GM18517 (cell line): Measurements from ENCODE around the gene ZNF853.

Experiments used
- ATAC-seq: cut with Tn5 transposase; IDR thresholded peaks from one replicate; pipeline ENCODE4 v1.9.1; 2021; ENCODE audit warnings: mild to moderate bottlenecking, moderate library complexity; ENCODE audit not compliant: unreplicated experiment

ZNF853 gene

DNA sequence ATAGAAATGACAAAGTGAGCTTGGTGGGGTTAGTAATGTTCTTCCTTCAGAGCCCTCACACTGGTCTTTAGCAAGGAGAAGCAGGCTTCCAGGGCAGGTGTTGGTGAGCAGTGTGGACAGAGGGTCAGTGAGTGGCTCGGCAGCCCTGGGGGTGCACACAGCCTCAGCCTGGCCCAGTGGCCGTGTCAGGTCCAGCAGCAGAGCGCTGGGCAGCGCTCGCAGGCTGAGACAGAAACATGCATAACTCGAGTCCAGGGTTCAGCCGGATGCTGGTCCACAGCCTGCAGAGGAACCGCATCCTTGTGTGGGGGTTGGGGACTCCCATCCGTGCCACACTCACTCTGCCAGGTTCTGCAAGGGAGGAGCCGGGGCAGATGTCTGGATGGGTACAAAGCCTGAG is 11.0 kb upstream of the ZNF853 start:
- ATAC-seq: no peak

GRCh38 chr7:6606866-6607583 is 8.4 kb upstream of the ZNF853 start:
- no peak for ATAC-seq

DNA sequence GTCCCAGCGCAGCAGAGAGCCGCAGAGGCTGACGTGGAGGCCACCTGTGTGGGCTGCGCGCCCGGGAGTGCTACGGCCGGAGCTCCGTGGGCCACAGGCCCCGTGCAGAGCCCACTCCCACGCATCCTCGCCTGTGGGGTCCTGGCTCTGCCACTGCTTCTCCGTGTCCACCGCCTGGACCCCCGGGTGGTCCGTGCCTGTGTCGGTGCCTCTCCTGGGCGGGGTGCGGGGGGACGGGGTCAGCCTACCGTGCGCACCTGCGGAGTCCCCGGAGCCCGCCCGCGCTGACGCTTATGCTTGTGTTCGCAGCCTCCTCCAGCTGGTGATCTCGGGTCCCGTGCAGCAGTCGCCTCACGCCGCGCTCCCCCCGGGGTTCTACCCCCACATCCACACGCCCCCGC is 7.8 kb upstream of the ZNF853 start:
- ATAC-seq: no peak

DNA sequence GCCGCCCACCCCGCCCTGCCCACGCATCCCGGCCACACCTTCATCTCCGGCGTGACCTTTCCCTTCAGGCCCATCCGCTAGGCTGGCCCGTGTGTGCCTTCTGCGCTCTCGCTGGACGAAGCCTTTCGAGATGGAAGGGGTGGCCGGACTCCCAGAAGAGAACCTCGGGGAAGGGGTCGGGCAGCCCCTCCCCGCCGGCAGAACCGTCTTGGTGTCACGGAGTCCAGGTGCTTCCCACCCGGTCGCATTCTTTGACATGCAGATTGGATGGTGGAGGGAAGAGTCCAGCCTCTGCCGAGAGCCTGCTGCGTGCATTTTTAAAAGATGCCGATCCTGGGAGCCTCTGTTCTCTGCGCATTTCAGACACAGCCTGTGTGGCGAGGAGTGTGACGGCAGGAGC is 7.3 kb upstream of the ZNF853 start:
- ATAC-seq: no peak

DNA sequence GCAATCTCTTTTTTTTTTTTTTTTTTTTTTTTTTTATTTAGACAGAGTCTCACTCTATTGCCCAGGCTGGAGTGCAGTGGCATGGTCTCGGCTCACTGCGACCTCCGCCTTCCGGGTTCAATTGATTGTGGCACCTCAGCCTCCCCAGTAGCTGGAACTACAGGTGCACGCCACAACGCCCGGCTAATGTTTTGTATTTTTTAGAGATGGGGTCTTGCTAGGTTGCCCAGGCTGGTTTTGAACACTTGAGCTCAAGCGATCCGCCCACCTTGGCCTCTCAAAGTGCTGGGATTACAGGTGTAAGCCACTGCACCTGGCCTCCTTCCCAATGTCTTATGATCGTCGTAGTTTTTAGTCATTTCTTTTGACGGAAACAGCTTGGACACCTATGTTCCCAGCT is 6.6 kb upstream of the ZNF853 start:
- no peak for ATAC-seq

DNA sequence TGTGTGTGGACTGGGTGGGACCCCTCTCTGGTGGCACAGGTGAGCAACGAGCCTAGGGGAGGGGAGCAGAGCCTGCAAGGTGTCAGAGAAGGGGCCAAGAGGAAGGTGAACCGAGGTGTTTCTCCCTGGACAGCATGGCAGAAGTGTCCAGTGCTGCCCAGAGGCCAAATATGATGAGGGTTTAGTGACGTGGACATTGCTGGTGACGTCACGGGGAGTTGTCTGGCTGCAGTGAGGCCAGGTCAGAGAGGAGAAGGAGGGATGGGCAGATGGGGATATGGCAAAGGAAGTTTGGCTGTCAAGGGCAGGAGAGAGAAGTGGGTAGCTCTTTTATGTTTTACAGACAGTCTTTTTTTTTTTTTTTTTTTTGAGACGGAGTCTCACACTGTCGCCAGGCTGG is 2.6 kb upstream of the ZNF853 start:
- no peak for ATAC-seq

DNA sequence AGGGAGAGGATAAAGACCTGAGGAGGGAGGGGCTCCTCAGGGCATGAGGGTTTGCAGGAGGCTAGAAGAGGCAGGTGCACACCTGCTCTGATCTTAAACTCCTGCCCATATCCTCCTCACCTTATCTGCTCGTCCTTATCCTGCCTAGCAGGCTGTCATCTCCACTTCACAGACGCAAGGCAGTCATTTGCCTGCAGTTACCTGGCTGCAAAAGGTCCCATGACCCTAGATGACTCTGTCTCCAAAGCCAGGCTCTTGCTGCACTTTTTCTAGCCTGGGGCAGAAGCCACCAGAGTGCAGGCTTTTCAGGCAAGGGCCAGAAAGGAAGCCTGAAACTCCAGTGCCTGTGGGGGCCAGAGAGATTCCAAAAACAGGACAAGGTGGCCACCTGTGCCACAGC is 1.7 kb upstream of the ZNF853 start:
- no peak for ATAC-seq

DNA sequence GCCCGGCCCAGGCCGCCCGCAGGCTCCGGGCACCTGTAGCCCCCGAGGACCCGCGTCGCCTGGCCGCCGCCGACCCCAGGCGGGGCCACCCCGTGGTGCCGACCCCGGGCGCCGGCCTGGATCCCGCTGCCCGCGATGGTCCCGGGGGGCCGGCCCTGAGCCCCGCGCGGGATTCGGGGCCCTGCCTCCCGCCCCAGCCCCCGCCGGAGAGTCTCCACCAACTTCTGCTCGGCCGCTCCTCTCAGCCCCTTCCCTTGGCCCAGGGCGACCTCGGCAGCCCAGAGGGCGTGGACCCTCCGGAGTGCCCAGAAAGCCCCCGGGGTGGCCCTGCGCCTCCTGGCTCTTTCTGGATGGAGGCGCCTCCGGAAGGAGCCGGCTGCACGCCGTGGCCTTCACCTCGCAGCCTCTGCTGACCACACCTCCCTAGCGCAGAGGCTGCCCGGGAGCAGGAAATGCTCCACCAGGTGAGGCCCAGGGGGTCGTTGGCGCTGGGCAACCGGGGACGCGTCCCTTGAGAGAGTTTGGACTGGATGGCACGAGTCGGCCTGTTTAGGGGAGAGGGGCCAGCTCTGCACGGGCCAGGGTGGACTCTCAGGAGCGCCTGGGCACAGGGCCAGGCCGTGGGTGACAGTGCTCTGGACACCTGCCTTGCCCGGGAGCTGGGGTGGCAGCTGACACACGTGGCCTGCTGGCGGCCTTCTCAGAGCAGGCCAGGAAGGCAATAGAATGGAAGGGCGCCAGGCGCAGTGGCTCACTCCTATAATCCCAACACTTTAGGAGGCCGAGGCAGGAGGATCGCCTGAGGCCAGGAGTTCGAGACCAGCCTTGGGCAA is 529 bp downstream of the ZNF853 start:
- no peak for ATAC-seq

- no peak for ATAC-seq
Measured at GRCh38 chr7:6616854-6617643, 1.6 kb downstream of the ZNF853 start.

DNA sequence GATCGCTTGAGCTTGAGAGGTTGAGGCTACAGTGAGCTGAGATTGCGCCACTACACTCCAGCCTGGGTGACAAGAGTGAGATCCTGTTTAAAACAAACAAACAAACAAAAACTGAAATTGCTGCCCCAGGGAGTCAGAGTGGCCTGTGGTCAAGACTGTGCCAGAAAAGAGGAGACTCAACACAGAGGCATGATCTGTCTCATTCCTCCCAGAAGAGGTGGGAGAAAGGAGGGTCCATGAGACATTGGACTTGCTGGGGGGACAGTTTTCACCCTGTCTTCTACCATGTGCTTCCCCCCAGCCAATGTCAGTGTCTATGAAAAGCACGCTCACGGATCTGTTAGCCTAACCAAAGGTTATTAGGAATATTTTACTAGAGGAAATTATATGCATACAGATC is 3.2 kb downstream of the ZNF853 start:
- no peak for ATAC-seq

- ATAC-seq: no peak
Measured at GRCh38 chr7:6619961-6620360, 4.6 kb downstream of the ZNF853 start.

GRCh38 chr7:6621195-6622133 is 6.1 kb downstream of the ZNF853 start:
- ATAC-seq: no peak

- no peak for ATAC-seq
Measured at GRCh38 chr7:6622134-6622710, 6.8 kb downstream of the ZNF853 start.

DNA sequence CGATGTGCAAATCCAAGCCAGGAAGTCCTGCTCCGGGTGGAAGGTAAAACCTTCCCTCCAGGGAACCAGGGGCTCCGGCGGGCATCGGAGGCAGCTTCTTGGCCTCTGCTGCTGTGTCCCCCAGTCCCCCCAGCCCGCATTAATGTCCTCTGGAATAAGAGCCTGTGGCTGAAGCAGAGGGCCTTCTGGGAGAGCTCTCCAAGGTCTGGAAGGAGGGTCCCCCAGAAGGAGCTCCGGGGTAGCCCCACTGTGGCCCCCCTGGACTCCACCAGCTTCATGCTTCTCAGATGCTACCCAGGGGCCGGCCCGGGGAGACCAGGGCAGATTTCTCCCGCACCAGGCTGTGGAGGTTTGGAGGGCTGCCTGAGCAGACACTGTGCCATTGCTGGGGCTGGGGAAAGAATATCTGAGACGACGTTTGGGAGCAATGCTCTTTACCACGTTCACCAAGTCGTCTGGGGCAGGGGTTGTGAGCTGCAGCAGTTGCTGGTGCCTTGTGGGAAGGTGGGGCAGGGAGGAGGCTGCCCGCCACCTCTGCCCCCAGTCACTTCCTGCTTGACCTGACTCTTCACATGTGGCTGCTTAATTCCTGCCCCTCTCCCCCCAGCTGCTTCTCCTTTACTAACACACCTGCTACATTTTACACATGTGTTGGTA is 8.3 kb downstream of the ZNF853 start:
- ATAC-seq: no peak

DNA sequence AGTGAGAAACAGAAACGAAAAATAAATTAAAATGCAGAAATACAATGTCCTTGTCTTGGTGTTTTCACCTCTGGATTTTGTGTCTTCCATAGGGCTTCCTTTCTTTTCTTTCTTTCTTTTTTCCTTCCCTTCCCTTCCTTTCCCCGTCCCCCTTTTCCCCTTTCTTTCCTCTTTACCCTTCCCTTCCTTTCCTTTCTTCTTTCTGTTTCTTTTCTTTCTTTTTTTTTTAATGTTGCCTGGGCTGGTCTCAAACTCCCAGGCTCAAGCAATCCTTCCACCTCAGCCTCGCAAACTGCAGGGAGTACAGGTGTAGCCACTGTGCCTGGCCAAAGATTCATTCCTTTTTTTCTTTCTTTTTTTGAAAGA is 8.8 kb downstream of the ZNF853 start:
- ATAC-seq: no peak

GRCh38 chr7:6628045-6628444 is 12.6 kb downstream of the ZNF853 start:
- no peak for ATAC-seq

GRCh38 chr7:6630007-6630849 is 14.8 kb downstream of the ZNF853 start:
- no peak for ATAC-seq

GRCh38 chr7:6631605-6632004 is 16.2 kb downstream of the ZNF853 start:
- ATAC-seq: no peak

- no peak for ATAC-seq
Measured at GRCh38 chr7:6634021-6634420, 18.6 kb downstream of the ZNF853 start.
